ENCODE measurements around the gene MRPS25.
A peak's percentile ranks its signal among the peaks of the same experiment; 100 is the strongest.

Gene MRPS25

DNA sequence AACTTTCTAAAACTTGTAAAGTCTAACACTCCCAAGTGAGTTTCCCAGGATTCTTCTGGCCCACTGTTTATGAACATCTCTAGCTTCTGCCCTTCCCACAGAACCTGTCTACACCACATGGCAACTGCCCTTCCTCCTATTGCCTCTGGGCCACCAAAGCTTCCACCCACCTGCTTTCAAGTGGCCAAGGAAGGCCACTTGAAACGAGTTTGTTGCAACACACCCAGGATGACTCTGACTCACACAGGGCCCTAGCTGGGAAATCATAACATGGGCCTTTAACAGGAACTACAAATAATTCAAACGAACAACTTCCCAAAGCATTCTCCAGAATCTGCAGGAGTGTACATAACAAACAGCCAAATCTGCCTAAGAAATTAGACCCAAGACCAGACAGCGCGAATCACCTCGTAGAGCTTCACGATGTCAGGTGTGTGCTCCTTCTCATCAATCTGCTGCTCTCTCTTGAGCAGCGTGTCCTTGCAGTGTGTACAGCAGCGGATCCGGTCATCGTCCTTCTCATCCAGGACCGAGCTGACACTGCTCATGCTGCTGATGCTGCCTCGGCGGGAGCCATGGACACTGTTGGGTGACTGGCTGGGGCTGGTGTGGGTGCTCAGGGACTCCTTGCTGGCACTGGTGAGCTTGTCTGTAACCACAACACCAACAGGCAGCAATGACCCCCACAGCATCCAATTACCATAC is 17.0 kb upstream of the MRPS25 start:
- H3K4me3 ChIP-seq (ENCODE audit: low read depth, low read length): no peak overlapping the region
- TF ChIP-seq, protein P1, sequence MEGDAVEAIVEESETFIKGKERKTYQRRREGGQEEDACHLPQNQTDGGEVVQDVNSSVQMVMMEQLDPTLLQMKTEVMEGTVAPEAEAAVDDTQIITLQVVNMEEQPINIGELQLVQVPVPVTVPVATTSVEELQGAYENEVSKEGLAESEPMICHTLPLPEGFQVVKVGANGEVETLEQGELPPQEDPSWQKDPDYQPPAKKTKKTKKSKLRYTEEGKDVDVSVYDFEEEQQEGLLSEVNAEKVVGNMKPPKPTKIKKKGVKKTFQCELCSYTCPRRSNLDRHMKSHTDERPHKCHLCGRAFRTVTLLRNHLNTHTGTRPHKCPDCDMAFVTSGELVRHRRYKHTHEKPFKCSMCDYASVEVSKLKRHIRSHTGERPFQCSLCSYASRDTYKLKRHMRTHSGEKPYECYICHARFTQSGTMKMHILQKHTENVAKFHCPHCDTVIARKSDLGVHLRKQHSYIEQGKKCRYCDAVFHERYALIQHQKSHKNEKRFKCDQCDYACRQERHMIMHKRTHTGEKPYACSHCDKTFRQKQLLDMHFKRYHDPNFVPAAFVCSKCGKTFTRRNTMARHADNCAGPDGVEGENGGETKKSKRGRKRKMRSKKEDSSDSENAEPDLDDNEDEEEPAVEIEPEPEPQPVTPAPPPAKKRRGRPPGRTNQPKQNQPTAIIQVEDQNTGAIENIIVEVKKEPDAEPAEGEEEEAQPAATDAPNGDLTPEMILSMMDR (IDR thresholded peaks at IDR 0.05; ENCODE audit: low read depth, low read length): no peak
- no peaks in the 10 kb centered on the region for H3K9me3 ChIP-seq (ENCODE audit: severe bottlenecking)
- no peaks in the 10 kb centered on the region for H3K27me3 ChIP-seq (ENCODE audit: insufficient read depth, low read depth, severe bottlenecking)
- no peak for DNase-seq
- H3K36me3 ChIP-seq: peaks cover 83% of the 10 kb centered on the region
- no peak overlapping the region for H3K27ac ChIP-seq

DNA sequence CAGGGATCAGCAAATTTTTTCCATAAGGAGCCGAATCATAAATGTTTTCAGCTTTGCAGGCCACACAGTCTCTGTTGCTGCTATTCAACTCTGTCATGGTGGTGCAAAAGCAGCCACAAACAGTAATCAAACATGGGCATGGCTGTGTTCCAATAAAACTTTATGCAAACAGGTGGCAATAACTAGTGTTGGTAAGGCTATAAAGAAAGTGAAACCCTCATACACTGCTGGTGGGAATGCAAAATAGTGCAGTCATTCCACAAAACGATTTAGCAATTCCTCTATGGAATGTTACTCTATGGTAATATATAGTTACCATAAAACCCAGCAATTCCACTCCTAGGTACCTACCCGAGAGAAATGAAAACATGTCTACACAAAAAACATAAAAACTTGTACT is 14.0 kb upstream of the MRPS25 start:
- H3K4me3 ChIP-seq (ENCODE audit: low read depth, low read length): no peak overlapping the region
- no peaks in the 10 kb centered on the region for H3K27me3 ChIP-seq (ENCODE audit: insufficient read depth, low read depth, severe bottlenecking)
- no peak overlapping the region for H3K27ac ChIP-seq
- TF ChIP-seq, protein P1 (IDR thresholded peaks at IDR 0.05; ENCODE audit: low read depth, low read length): no peak
- no peak for DNase-seq
- no peaks in the 10 kb centered on the region for H3K9me3 ChIP-seq (ENCODE audit: severe bottlenecking)
- H3K36me3 ChIP-seq: peaks cover 80% of the 10 kb centered on the region

DNA sequence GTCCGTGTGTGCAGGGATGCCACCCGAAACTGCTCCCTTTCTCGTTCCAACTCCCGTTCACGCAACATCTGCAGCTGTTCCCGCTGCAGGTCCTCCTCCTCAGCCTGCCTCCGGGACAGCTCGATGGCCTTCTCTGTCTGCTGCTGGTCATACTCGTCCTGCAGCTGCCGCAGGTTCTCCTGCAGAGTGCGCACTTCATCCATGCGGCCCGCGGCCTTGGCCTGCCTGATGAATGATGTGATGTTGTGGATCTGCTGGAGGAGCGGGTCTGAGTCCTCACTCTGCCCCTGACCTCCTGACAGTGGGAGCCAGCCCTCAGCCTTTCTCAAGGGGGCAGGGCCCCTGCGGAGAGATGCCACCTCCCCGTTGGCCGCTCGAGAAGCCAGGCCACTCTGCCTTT is 9.4 kb upstream of the MRPS25 start:
- Histone ChIP-seq H3K9me3 (ENCODE audit: severe bottlenecking) (no peaks in the 10 kb centered on the region), H3K4me3 (ENCODE audit: low read depth, low read length) (no peak overlapping the region), H3K27me3 (ENCODE audit: insufficient read depth, low read depth, severe bottlenecking) (no peaks in the 10 kb centered on the region), H3K27ac (no peak overlapping the region), H3K36me3 (peaks cover 75% of the 10 kb centered on the region)
- DNase-seq: no peak
- TF ChIP-seq, protein P1 (IDR thresholded peaks at IDR 0.05; ENCODE audit: low read depth, low read length): no peak

DNA sequence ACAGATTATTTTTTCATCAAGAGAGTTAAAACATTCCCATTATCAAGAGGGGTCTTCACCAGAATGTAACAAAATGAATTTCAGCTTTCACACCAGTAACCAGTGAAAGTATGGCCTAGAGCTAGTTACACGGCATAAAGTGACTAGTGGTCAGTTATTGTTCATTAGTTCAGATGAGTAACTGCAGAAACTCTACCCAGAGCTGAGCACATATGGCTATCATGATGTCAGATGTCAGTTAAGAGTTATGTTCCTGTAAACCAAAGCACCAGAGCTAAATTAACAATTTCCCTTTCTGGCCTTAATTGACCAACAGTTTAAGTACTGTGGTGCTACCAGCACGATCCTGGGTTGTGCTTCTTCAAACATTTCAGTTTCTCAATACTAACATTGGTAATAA is 6.6 kb upstream of the MRPS25 start:
- TF ChIP-seq, protein P1 (IDR thresholded peaks at IDR 0.05; ENCODE audit: low read depth, low read length): no peak
- H3K9me3 ChIP-seq (ENCODE audit: severe bottlenecking): no peaks in the 10 kb centered on the region
- H3K27ac ChIP-seq: no peak overlapping the region
- peaks cover 50% of the 10 kb centered on the region for H3K36me3 ChIP-seq
- no peaks in the 10 kb centered on the region for H3K27me3 ChIP-seq (ENCODE audit: insufficient read depth, low read depth, severe bottlenecking)
- no peak overlapping the region for H3K4me3 ChIP-seq (ENCODE audit: low read depth, low read length)
- no peak for DNase-seq

DNA sequence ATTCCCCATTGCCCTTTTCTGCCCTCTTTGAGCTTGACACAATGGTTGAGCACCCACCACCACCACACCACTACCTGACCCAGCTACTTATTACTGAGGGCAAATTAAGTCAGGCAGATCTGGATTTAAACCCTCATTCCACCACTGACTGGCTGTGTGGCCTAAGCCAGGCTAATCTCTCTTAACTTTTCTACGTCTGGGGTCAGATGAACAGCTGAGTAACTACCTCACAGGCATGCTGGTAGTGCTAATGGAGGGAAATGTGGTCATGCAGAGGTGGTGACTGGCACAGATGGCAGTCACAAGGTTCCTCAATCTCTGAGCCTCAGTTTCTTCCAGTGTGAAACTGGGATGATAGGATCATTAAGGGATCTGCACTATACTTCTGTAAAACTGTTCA is 4.3 kb upstream of the MRPS25 start:
- no peaks in the 10 kb centered on the region for H3K9me3 ChIP-seq (ENCODE audit: severe bottlenecking)
- TF ChIP-seq, protein P1 (IDR thresholded peaks at IDR 0.05; ENCODE audit: low read depth, low read length): no peak
- DNase-seq: peak; percentile 34

DNA sequence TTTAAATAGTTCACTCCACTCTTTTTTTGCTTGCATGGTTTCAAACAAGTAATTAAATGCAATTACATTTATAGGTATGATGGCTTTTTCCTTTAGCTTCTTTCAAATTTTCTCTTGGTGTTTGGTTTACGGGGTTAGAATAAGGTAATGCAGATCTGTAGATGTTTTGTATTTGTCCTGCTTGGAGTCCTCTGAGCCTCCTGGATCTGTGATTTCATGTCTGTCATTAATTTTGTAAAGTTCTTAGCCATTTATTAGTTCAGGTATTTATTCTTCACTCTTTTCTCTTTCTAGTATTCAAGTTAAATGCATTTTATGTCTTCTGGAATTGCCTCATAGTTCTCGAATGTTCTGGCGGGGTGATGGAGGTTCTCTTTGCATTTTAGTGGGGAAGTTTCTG is 1.4 kb upstream of the MRPS25 start:
- Histone ChIP-seq H3K9me3 (ENCODE audit: severe bottlenecking) (no peaks in the 10 kb centered on the region), H3K36me3 (peaks cover 14% of the 10 kb centered on the region), H3K27ac (no peak overlapping the region), H3K4me3 (ENCODE audit: low read depth, low read length) (no peak overlapping the region), H3K27me3 (ENCODE audit: insufficient read depth, low read depth, severe bottlenecking) (no peaks in the 10 kb centered on the region)
- TF ChIP-seq, protein P1 (IDR thresholded peaks at IDR 0.05; ENCODE audit: low read depth, low read length): no peak
- DNase-seq: no peak

More for the DNA sequence above, 4.3 kb upstream of the MRPS25 start:
- H3K4me3 ChIP-seq (ENCODE audit: low read depth, low read length): no peak overlapping the region
- no peaks in the 10 kb centered on the region for H3K27me3 ChIP-seq (ENCODE audit: insufficient read depth, low read depth, severe bottlenecking)
- H3K27ac ChIP-seq: no peak overlapping the region
- peaks cover 34% of the 10 kb centered on the region for H3K36me3 ChIP-seq
